DND-41 (cell line): ENCODE data around the gene MAN2B2.

ENCODE experiments used
- EZH2 ChIP-seq: IDR thresholded peaks from 3 replicates; pipeline ENCODE4 v1.6.1; 2012; ENCODE audit warnings: borderline replicate concordance, low read depth, mild to moderate bottlenecking, moderate library complexity, low read length, inconsistent platforms; ENCODE audit not compliant: severe bottlenecking
- TF ChIP-seq, protein P1 (sequence below): IDR thresholded peaks from 2 replicates; pipeline ENCODE4 v1.5.1; 2012; ENCODE audit warnings: borderline replicate concordance, low read length, moderate library complexity, mild to moderate bottlenecking; ENCODE audit not compliant: poor library complexity, severe bottlenecking; ENCODE audit errors: extremely low read depth

DNA sequence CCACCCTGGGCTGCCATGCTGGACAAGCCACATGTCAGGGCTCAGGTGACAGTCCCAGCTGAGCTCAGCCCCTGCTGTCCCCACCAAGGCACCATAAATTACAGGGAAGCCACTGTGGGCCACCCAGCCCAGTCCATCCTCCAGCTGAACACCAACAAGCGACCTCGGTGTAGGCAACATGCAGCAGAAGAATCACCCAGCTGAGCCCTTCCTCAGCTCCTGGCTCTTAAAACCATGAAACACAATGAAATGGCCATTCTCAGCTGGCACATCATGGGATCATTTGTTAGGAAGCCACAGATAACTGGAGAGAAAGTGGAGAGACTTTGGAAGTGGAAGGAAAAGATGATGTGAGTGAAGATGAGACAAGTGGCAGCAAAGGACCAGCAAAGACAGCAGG, 23.3 kb upstream of the MAN2B2 start:
- TF ChIP-seq, protein P1, sequence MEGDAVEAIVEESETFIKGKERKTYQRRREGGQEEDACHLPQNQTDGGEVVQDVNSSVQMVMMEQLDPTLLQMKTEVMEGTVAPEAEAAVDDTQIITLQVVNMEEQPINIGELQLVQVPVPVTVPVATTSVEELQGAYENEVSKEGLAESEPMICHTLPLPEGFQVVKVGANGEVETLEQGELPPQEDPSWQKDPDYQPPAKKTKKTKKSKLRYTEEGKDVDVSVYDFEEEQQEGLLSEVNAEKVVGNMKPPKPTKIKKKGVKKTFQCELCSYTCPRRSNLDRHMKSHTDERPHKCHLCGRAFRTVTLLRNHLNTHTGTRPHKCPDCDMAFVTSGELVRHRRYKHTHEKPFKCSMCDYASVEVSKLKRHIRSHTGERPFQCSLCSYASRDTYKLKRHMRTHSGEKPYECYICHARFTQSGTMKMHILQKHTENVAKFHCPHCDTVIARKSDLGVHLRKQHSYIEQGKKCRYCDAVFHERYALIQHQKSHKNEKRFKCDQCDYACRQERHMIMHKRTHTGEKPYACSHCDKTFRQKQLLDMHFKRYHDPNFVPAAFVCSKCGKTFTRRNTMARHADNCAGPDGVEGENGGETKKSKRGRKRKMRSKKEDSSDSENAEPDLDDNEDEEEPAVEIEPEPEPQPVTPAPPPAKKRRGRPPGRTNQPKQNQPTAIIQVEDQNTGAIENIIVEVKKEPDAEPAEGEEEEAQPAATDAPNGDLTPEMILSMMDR = no peak
- TF ChIP-seq EZH2 = no peak
